Esophagus muscularis mucosa (tissue), 4 donors: ENCODE measurements around the gene ANOS1. TPM values are rescaled to one million over a fixed set of nuclear protein-coding genes. Genes with fewer than 3 reads are reported as not detected.
A peak's percentile ranks its signal among the peaks of the same experiment; 100 is the strongest.

ENCODE experiments used
- DNase-seq: peaks from one replicate; pipeline ENCODE4 v3.0.0-alpha.2; 2017; ENCODE audit errors: extremely low spot score
- H3K27ac ChIP-seq, 4 donors: fragments of 200-600 bp; sonication (generic); replicated peaks in 1 of 4; 1 replicate in 3 of 4; 2 replicates in 1 of 4; pipeline ENCODE4 v1.5.1; 2016 to 2019; ENCODE audit warnings: mild to moderate bottlenecking in 1 of 4
- H3K27me3 ChIP-seq, 4 donors: fragments of 200-600 bp; sonication (generic); one replicate each; pipeline versions ENCODE4 v1.5.1 to v1.6.0; 2016 to 2019
- H3K36me3 ChIP-seq, 4 donors: fragments of 200-600 bp; sonication (generic); one replicate each; pipeline ENCODE4 v1.5.1; 2016 to 2019
- H3K4me1 ChIP-seq, 4 donors: fragments of 200-600 bp; sonication (generic); one replicate each; pipeline ENCODE4 v1.5.1; 2016 to 2019
- H3K4me3 ChIP-seq, 4 donors: fragments of 200-600 bp; sonication (generic); 1 replicate in 2 of 4; 2 replicates in 2 of 4; pipeline ENCODE4 v1.5.1; 2016 to 2019; ENCODE audit warnings: mild to moderate bottlenecking in 4 of 4, moderate library complexity in 1 of 4
- H3K9me3 ChIP-seq, 4 donors: fragments of 200-600 bp; sonication (generic); 1 replicate in 3 of 4; 2 replicates in 1 of 4; pipeline ENCODE4 v1.5.1; 2016 to 2019
- EP300 ChIP-seq: sonication (generic); formaldehyde crosslinking; IDR thresholded peaks from one replicate; pipeline ENCODE4 v1.6.1; 2017; ENCODE audit warnings: antibody characterized with exemption
- POLR2A ChIP-seq: fragments of 450-650 bp; IDR thresholded peaks from one replicate; pipeline ENCODE4 v1.6.1; 2017; ENCODE audit warnings: antibody characterized with exemption, moderate library complexity, mild to moderate bottlenecking, low read depth
- POLR2AphosphoS5 ChIP-seq, 2 donors: sonication (generic); formaldehyde crosslinking; IDR thresholded peaks; one replicate each; pipeline ENCODE4 v1.6.1; 2017; ENCODE audit warnings: antibody characterized with exemption in 2 of 2
- WGBS: methylation state at CpG from one replicate; pipeline ENCODE4 v1.1.5; 2018; 5-methylcytosine and 5-hydroxymethylcytosine counted together
- intact Hi-C: fragments of 100-400 bp; cut with DNase I; formaldehyde crosslinking; loops from one replicate; pipeline ENCODE4 v1.15.1; 2023
- total RNA-seq, 4 donors: library from RNA; depleted of rRNA; stranded (reverse); fragments of >200 nt; gene quantifications; one replicate each; pipeline versions ENCODE4 v1.1.0 to v1.2.1, GENCODE V29; 2016
- TF ChIP-seq, protein P1 (sequence below), 3 experiments: fragments of 200-600 bp in 2 of 3; fragments of 450-650 bp in 1 of 3; sonication (generic) in 2 of 3; IDR thresholded peaks; one replicate each; pipeline ENCODE4 v1.5.1; 2017 to 2019; ENCODE audit warnings: antibody characterized with exemption in 3 of 3, mild to moderate bottlenecking in 2 of 3, moderate library complexity in 1 of 3

ANOS1 gene
- total RNA-seq, 4 donors from 2014 or later = 2.0 to 3.7 (median 2.4) TPM

DNA sequence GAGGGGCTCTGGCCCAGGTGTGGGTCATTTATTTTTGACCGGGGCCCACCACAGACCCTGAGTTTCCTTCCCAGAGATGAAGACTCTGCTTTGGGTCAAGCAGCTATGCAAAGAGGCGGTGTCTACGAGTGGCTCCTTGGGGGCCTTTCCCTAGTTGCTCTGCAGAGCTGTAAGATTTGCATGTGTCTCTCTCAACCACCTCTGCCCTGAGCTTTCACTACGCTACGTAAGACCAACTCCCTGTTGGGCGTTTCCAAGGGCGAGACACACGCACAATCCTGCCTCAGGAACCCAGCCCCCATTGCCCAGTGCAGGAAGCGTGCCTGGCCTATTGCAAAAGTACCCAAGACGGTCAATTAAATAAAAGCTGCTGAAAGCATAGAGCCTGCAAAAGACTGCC is 10.0 kb upstream of the ANOS1 start:
- DNase-seq = no peak
- Histone ChIP-seq H3K4me1 (no peaks in the 10 kb centered on the region), H3K4me3 (no peak overlapping the region), H3K36me3 (no peaks in the 10 kb centered on the region), H3K27me3 (no peaks in the 10 kb centered on the region), H3K27ac (no peak overlapping the region), H3K9me3 (no peaks in the 10 kb centered on the region)
- WGBS = 85% methylated on average over 10 of the region's 10 CpGs
- TF ChIP-seq POLR2AphosphoS5 (IDR thresholded peaks at IDR 0.05) = no peak
- no peak for TF ChIP-seq EP300
- TF ChIP-seq, protein P1, sequence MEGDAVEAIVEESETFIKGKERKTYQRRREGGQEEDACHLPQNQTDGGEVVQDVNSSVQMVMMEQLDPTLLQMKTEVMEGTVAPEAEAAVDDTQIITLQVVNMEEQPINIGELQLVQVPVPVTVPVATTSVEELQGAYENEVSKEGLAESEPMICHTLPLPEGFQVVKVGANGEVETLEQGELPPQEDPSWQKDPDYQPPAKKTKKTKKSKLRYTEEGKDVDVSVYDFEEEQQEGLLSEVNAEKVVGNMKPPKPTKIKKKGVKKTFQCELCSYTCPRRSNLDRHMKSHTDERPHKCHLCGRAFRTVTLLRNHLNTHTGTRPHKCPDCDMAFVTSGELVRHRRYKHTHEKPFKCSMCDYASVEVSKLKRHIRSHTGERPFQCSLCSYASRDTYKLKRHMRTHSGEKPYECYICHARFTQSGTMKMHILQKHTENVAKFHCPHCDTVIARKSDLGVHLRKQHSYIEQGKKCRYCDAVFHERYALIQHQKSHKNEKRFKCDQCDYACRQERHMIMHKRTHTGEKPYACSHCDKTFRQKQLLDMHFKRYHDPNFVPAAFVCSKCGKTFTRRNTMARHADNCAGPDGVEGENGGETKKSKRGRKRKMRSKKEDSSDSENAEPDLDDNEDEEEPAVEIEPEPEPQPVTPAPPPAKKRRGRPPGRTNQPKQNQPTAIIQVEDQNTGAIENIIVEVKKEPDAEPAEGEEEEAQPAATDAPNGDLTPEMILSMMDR (IDR thresholded peaks at IDR 0.05) = no peak
- no peak for TF ChIP-seq POLR2A
- intact Hi-C loops = no loop called here

DNA sequence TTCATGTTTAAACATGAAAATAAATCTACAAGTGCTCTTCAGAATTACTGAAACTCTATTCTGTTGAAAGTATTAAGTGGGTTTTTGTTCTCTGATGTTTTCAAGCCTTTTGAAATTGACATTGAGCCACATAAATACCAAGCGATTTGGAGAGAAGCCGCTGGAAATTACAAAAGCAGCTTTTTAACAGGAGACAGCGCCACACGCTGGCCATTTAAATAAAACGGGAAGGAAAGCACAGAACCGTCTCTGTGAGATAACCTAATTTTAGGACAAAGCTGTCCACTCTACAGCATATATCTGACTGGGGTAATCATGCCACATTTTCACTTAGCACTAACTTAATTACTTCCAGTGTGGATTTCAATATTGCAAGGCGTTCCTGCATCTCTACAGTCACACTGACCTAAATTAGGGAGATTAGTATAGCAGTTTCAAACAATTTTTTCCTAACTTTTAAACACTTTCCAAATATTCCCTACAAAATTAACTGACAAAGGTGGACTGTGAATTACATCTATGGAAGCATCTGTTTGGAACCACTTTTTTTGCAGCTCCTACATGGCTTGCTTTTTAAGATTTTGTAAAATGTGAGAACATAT is 6.8 kb upstream of the ANOS1 start:
- no peak overlapping the region for H3K4me3 ChIP-seq
- intact Hi-C loops = loop anchor here (2.0 to 10.0 kb wide), 2 partner anchors 374 to 742 kb away; no protein-coding TSS in a partner anchor
- no peaks in the 10 kb centered on the region for H3K36me3 ChIP-seq
- DNase-seq = no peak
- no peak for TF ChIP-seq POLR2AphosphoS5 (IDR thresholded peaks at IDR 0.05)
- TF ChIP-seq, protein P1 (IDR thresholded peaks at IDR 0.05) = peak; percentile 56 to 59 (median 56)
- no peaks in the 10 kb centered on the region for H3K27me3 ChIP-seq
- WGBS = 2% methylated on average over 7 of the region's 7 CpGs
- no peaks in the 10 kb centered on the region for H3K9me3 ChIP-seq
- no peak overlapping the region for H3K27ac ChIP-seq
- H3K4me1 ChIP-seq = no peaks in the 10 kb centered on the region

DNA sequence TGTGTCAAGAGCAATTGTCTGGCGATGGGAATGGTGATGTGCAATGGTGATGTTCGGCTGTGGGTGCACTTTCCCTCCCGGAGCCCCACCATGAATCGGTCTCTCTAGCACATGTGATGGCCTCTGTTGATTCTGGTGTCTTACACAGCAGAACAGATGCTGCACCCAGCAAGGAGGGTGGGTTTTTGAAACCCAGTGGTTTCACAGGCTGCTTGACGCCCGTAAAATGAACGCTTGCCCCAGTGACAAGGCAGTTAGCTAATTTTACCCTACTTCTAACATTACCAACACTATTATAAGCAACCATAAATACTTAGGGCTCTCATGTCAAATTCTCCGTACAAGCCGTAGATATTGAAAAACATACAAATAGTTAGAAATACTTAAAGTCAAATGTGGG is 5.9 kb upstream of the ANOS1 start:
- Histone ChIP-seq H3K9me3 (no peaks in the 10 kb centered on the region), H3K36me3 (no peaks in the 10 kb centered on the region), H3K4me1 (no peaks in the 10 kb centered on the region), H3K27ac (no peak overlapping the region), H3K27me3 (no peaks in the 10 kb centered on the region), H3K4me3 (no peak overlapping the region)
- no peak for DNase-seq
- intact Hi-C loops = loop anchor here (2.0 to 10.0 kb wide), 2 partner anchors 373 to 741 kb away; no protein-coding TSS in a partner anchor
- 90% methylated on average over 9 of the region's 9 CpGs for WGBS
- TF ChIP-seq, protein P1 (IDR thresholded peaks at IDR 0.05) = no peak
- TF ChIP-seq POLR2AphosphoS5 (IDR thresholded peaks at IDR 0.05) = no peak
- TF ChIP-seq EP300 = no peak

DNA sequence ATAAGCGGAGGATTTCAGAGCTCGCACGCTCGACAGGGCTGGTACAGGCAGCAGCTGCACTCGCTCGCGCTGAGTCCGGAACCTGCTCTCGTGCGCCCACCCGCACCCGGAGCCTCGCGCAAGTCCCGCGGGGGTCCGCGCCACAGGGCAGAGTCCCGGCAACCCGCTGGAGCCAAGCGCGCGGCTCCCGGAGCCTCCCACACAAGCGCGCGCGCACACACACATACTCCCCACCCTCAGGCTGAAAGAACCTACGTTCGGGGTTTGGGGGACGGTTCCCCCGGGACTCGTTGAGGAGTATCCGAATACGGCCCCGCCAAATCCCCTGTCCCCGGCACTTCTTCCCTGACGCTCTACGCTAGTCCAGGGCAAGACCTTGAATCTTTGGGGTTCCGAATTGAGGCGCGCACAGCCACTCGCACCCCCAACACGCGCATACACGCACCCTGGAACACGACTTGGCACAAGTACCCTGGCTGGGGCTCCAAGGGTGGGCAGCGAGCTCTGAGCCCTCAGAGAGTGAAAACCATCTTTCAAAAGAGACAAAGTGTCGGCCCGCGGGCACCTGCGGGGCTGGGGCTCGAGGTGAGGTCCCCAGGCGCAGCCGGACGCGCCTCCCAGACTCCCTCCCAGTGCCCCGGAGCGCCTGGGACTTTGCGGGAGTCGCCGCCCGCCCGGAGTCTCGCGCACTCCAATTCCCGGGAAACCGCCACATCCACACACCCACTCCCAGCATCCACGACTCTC is 952 bp downstream of the ANOS1 start:
- no peak for DNase-seq
- peak overlapping the region; percentile 57 to 66 (median 58) for H3K4me3 ChIP-seq
- H3K27ac ChIP-seq = peak overlapping the region in 2 of 4 donors; percentile 29 to 51
- 4% methylated on average over 26 of the region's 69 CpGs for WGBS
- no peaks in the 10 kb centered on the region for H3K36me3 ChIP-seq
- peaks cover 0 to 7% (median 0%) of the 10 kb centered on the region in 4 donors for H3K27me3 ChIP-seq
- no peak for TF ChIP-seq POLR2A
- no peak for TF ChIP-seq POLR2AphosphoS5 (IDR thresholded peaks at IDR 0.05)
- TF ChIP-seq, protein P1 (IDR thresholded peaks at IDR 0.05) = no peak
- no peak for TF ChIP-seq EP300
- no peaks in the 10 kb centered on the region for H3K9me3 ChIP-seq
- H3K4me1 ChIP-seq = peaks cover 3 to 25% (median 23%) of the 10 kb centered on the region in 4 donors
- intact Hi-C loops = loop anchor here (10.0 kb wide), 1 partner anchor 366 kb away; no protein-coding TSS in a partner anchor
